ENCODE data around the gene LPP. TPM values are rescaled to one million over a fixed set of nuclear protein-coding genes. Genes with fewer than 3 reads are reported as not detected.

LPP gene
- total and polyA plus RNA-seq, 10 of the 15 experiments (the other 5 are each of a cell fraction or from before 2014, with no cell fraction given): under 0.01 to 0.62 (median 0.03) TPM

DNA sequence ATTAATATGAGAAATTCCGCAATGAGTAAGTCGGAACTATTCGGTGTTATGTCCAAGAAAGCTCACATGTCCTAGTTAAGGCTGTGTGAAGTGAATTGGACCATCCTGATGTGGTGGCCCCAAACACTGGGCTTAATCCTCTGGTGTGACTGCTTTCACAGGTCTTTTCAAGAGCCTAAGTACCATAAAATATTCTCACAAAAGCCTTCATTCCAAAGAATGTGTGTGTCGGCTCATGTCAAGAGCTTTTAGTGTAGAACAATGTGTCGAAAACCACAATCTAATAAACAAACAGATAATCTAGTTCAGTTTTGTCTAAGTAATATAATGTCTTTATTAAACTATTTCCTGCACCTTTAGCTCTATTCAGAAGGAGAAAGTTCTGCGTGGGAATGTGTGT is 311.4 kb downstream of the LPP start (continued):
- no peak for TF ChIP-seq STAT3 (IDR thresholded peaks at IDR 0.05; ENCODE audit: low read depth, low read length)

DNA sequence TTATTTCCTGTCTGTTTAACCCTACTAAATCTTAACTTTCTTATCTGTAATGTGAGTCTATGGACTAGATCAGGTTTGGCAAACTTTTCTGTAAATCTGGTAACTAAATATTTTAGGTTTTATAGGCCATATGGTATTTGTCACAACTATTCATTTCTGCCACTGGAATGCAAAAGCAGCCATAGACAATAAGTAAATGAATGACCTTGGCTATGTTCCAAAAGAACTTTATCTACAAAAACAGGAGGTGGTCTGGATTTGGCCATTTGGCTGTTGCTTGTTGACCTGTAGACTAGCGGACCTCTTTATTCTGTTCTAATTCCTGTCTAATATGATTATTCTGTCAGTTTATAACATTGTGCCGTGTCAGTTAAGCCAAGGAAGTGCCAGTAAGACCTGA is 314.2 kb downstream of the LPP start:
- CTCF ChIA-PET: no interaction called here
- FAIRE-seq (no peak), DNase-seq (ENCODE audit: low read depth, low spot score) (no peak), ATAC-seq (no peak)
- RAD21 ChIA-PET (ENCODE audit: unreplicated experiment): no interaction called here
- SMC1A ChIA-PET (ENCODE audit: uncharacterized antibody, unreplicated experiment): no interaction called here
- Histone ChIP-seq H4K20me1 (ENCODE audit: control insufficient read depth, insufficient read depth) (no peaks in the 10 kb centered on the region), H3K27me3 (replicated peaks in 1 of 2; ENCODE audit: control insufficient read depth in 2 of 2, insufficient read depth in 2 of 2, low read length in 1 of 2) (peaks cover 0 to 3% of the 10 kb centered on the region in 2 experiments; a peak in 2 of 4 replicates), H3K9me3 (replicated peaks; ENCODE audit: control insufficient read depth, insufficient read depth, low read length) (no peaks in the 10 kb centered on the region; the same call in 2 of the 3 replicates), H2AFZ (ENCODE audit: control insufficient read depth, low read depth, low read length) (no peak overlapping the region), H3K36me3 (ENCODE audit: control insufficient read depth in 2 of 2, insufficient read depth in 2 of 2, low read length in 1 of 2) (no peaks in the 10 kb centered on the region), H3K27ac (ENCODE audit: control insufficient read depth, insufficient read depth) (no peak overlapping the region), H3K9ac (ENCODE audit: control insufficient read depth, insufficient read depth, low read length) (no peak overlapping the region), H3K4me2 (ENCODE audit: control insufficient read depth, insufficient read depth) (no peak overlapping the region), H3K79me2 (ENCODE audit: control insufficient read depth, insufficient read depth, low read length) (no peaks in the 10 kb centered on the region), H3K4me1 (ENCODE audit: control insufficient read depth, insufficient read depth, low read length) (no peaks in the 10 kb centered on the region), H3K4me3 (no peak overlapping the region)
- no TSS peak for BruUV-seq (replicated peaks)
- intact Hi-C loops (cut with micrococcal nuclease; ENCODE audit: unreplicated experiment): no loop called here
- WGBS (ENCODE audit: insufficient coverage, insufficient replicate concordance, low lambda C conversion rate, missing lambda C conversion rate): 48% methylated on average over 2 of the region's 2 CpGs
- POLR2A ChIA-PET: no interaction called here
- in situ Hi-C loops (cut with MboI): no loop called here
- no peak for TF ChIP-seq POU2F2 (IDR thresholded peaks at IDR 0.05; ENCODE audit: borderline replicate concordance, low read depth, low read length)
- no peak for TF ChIP-seq CEBPB (IDR thresholded peaks at IDR 0.05; ENCODE audit: borderline replicate concordance in 1 of 2, low read depth in 2 of 2, low read length in 2 of 2)
- no peak for TF ChIP-seq STAT1 (conservative IDR thresholded peaks at IDR 0.05)
- no peak for TF ChIP-seq EP300 (IDR thresholded peaks at IDR 0.05; ENCODE audit: borderline replicate concordance in 1 of 2, control insufficient read depth in 1 of 2, low read depth in 2 of 2, low read length in 2 of 2)
- no peak for TF ChIP-seq IKZF2 (IDR thresholded peaks at IDR 0.05)
- no peak for TF ChIP-seq CBFB (IDR thresholded peaks at IDR 0.05; ENCODE audit: low read depth)
- TF ChIP-seq, protein P1, sequence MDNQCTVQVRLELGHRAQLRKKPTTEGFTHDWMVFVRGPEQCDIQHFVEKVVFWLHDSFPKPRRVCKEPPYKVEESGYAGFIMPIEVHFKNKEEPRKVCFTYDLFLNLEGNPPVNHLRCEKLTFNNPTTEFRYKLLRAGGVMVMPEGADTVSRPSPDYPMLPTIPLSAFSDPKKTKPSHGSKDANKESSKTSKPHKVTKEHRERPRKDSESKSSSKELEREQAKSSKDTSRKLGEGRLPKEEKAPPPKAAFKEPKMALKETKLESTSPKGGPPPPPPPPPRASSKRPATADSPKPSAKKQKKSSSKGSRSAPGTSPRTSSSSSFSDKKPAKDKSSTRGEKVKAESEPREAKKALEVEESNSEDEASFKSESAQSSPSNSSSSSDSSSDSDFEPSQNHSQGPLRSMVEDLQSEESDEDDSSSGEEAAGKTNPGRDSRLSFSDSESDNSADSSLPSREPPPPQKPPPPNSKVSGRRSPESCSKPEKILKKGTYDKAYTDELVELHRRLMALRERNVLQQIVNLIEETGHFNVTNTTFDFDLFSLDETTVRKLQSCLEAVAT (IDR thresholded peaks at IDR 0.05): no peak
- TF ChIP-seq SIX5 (IDR thresholded peaks at IDR 0.05; ENCODE audit: low read depth, low read length, severe bottlenecking): no peak
- TF ChIP-seq KAT2A (conservative IDR thresholded peaks at IDR 0.05; ENCODE audit: control insufficient read depth, low read depth, low read length): no peak
- no peak for TF ChIP-seq NR2F1 (conservative IDR thresholded peaks at IDR 0.05)
- no peak for TF ChIP-seq NFYB (IDR thresholded peaks at IDR 0.05; ENCODE audit: insufficient read depth, low read depth, low read length)
- no peak for TF ChIP-seq RUNX3 (IDR thresholded peaks at IDR 0.05; ENCODE audit: low read length)
- TF ChIP-seq, protein P2, sequence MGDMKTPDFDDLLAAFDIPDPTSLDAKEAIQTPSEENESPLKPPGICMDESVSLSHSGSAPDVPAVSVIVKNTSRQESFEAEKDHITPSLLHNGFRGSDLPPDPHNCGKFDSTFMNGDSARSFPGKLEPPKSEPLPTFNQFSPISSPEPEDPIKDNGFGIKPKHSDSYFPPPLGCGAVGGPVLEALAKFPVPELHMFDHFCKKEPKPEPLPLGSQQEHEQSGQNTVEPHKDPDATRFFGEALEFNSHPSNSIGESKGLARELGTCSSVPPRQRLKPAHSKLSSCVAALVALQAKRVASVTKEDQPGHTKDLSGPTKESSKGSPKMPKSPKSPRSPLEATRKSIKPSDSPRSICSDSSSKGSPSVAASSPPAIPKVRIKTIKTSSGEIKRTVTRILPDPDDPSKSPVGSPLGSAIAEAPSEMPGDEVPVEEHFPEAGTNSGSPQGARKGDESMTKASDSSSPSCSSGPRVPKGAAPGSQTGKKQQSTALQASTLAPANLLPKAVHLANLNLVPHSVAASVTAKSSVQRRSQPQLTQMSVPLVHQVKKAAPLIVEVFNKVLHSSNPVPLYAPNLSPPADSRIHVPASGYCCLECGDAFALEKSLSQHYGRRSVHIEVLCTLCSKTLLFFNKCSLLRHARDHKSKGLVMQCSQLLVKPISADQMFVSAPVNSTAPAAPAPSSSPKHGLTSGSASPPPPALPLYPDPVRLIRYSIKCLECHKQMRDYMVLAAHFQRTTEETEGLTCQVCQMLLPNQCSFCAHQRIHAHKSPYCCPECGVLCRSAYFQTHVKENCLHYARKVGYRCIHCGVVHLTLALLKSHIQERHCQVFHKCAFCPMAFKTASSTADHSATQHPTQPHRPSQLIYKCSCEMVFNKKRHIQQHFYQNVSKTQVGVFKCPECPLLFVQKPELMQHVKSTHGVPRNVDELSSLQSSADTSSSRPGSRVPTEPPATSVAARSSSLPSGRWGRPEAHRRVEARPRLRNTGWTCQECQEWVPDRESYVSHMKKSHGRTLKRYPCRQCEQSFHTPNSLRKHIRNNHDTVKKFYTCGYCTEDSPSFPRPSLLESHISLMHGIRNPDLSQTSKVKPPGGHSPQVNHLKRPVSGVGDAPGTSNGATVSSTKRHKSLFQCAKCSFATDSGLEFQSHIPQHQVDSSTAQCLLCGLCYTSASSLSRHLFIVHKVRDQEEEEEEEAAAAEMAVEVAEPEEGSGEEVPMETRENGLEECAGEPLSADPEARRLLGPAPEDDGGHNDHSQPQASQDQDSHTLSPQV (IDR thresholded peaks at IDR 0.05): no peak
- TF ChIP-seq MEF2B (IDR thresholded peaks at IDR 0.05; ENCODE audit: partially characterized antibody, poor library complexity, severe bottlenecking): no peak
- TF ChIP-seq HCFC1 (IDR thresholded peaks at IDR 0.05; ENCODE audit: low read length): no peak
- no peak for TF ChIP-seq POLR2A (IDR thresholded peaks at IDR 0.05; ENCODE audit: low read depth, low read length)

All from GM12878 (cell line).